K562 (cell line): ENCODE data around the gene TP53BP2. TPM values are rescaled to one million over a fixed set of nuclear protein-coding genes. Genes with fewer than 3 reads are reported as not detected.

Experiments used
- CBX1 ChIP-seq: sonication (generic); IDR thresholded peaks from 2 replicates; pipeline ENCODE4 v1.6.1; 2016; ENCODE audit warnings: antibody characterized with exemption, low read depth, mild to moderate bottlenecking
- CBX8 ChIP-seq: fragments of 200-600 bp; sonication (generic); IDR thresholded peaks from 2 replicates; pipeline ENCODE4 v1.6.1; 2012; ENCODE audit warnings: borderline replicate concordance, mixed run types, low read depth, mild to moderate bottlenecking, moderate library complexity, mixed read lengths, low read length, control low read depth, inconsistent platforms; ENCODE audit not compliant: poor library complexity, severe bottlenecking; ENCODE audit errors: extremely low read depth
- ETV6 ChIP-seq, 3 experiments: fragments of 150-350 bp in 1 of 3; sonication (generic) in 1 of 3; formaldehyde crosslinking in 1 of 3; IDR thresholded peaks; 2 replicates each; pipeline versions ENCODE4 v1.6.1 to v1.8.0; 2014 to 2022; ENCODE audit warnings: borderline replicate concordance in 2 of 3, low read depth in 2 of 3, antibody characterized with exemption in 1 of 3, low read length in 1 of 3, mild to moderate bottlenecking in 1 of 3, missing genetic modification reagents in 1 of 3
- EZH2 ChIP-seq: IDR thresholded peaks from 2 replicates; pipeline ENCODE4 v1.6.1; 2012; ENCODE audit warnings: low read depth, mild to moderate bottlenecking, inconsistent platforms, low read length, borderline replicate concordance
- MLLT1 ChIP-seq, 2 experiments: fragments of 450-650 bp; IDR thresholded peaks; 2 replicates each; pipeline ENCODE4 v1.6.1; 2016
- XRCC4 ChIP-seq: IDR thresholded peaks from one replicate; pipeline ENCODE4 v1.6.1; 2011; ENCODE audit not compliant: insufficient read depth, insufficient read length; ENCODE audit errors: extremely low read depth
- ZBTB40 ChIP-seq, 2 experiments: fragments of 450-650 bp in 1 of 2; sonication (generic) in 1 of 2; formaldehyde crosslinking in 1 of 2; IDR thresholded peaks; 2 replicates each; pipeline versions ENCODE4 v1.7.1 to v1.9.0; 2016 to 2022; ENCODE audit warnings: inconsistent platforms in 1 of 2, mild to moderate bottlenecking in 1 of 2, missing genetic modification reagents in 1 of 2
- ZFP30 ChIP-seq: fragments of 250-450 bp; sonication (Bioruptor Pico); IDR thresholded peaks from 2 replicates; pipeline ENCODE4 v1.8.0; 2022; ENCODE audit warnings: moderate library complexity, mild to moderate bottlenecking, inconsistent platforms, borderline replicate concordance
- polyA plus RNA-seq, 8 experiments: library from polyadenylated mRNA; depleted of rRNA in 4 of 8; stranded (reverse) in 5 of 8; unstranded in 3 of 8; fragments of >200 nt; fragmentation: Nextera tagmentation in 2 of 8; fragmentation: Illumina TruSeq in 1 of 8; extraction: Ambion mirVana in 2 of 8; extraction: Trizol in 1 of 8; gene quantifications; 2 replicates each; pipeline versions ENCODE4 v1.2.1 to v1.2.3, GENCODE V29; 2011 to 2014; ENCODE audit warnings: inconsistent platforms in 1 of 8, missing spikeins in 1 of 8
- total RNA-seq, 7 experiments: library from RNA; depleted of rRNA in 6 of 7; stranded (reverse); fragments of >200 nt in 6 of 7; fragmentation: Illumina TruSeq in 2 of 7; extraction: Trizol in 2 of 7; gene quantifications; 2 replicates each; pipeline versions ENCODE4 v1.2.1 to v1.2.3, GENCODE V29; 2011 to 2021; ENCODE audit warnings: low replicate concordance in 1 of 7

Gene TP53BP2
- total and polyA plus RNA-seq, 9 of the 15 experiments (the other 6 are each of a cell fraction or from before 2014, with no cell fraction given): 17.0 to 69.6 (median 40.1) TPM

GRCh38 chr1:223843934-223844786, 1.6 kb downstream of the TP53BP2 start (continued):
- TF ChIP-seq EZH2 (no peak), CBX1 (0 out of 2 replicates have a peak, but pooled peaks have one; percentile 53), ZBTB40 (IDR thresholded peaks at IDR 0.05) (no peak), ZBTB40 (CRISPR knock-in tag; IDR thresholded peaks at IDR 0.05) (no peak), XRCC4 (no peak), ETV6 (IDR thresholded peaks at IDR 0.05; ENCODE audit: borderline replicate concordance in 1 of 2, low read depth in 2 of 2, low read length in 1 of 2) (no peak), ETV6 (CRISPR knock-in tag; IDR thresholded peaks at IDR 0.05; ENCODE audit: borderline replicate concordance) (no peak), MLLT1 (IDR thresholded peaks at IDR 0.05) (0 out of 4 replicates have a peak, but pooled peaks of 1 of the 2 experiments have one; percentile 35), ZFP30 (no peak), CBX8 (no peak)
